Measurements from ENCODE around the gene TTLL5.

GRCh38 chr14:75636100-75636692 lies 24.9 kb upstream of the TTLL5 start:
- TF ChIP-seq CTCF (IDR thresholded peaks at IDR 0.05; ENCODE audit: low read depth, low read length, poor library complexity, severe bottlenecking) (no peak), EZH2phosphoT487 (IDR thresholded peaks at IDR 0.05; ENCODE audit: borderline replicate concordance, low read length) (no peak)

Measured in DOHH2 (cell line).